Stimulated activated CD8-positive, alpha-beta memory T cell treated with anti-CD3 and anti-CD28 coated beads, Interleukin-7, amount 100 ng/mL, for 24 hours (primary cell): ENCODE results near the gene SNORC.

ENCODE experiments used
- DNase-seq: peaks from one replicate; pipeline ENCODE4 v3.0.0-alpha.2; 2020; ENCODE audit warnings: low read depth

Gene SNORC

DNA sequence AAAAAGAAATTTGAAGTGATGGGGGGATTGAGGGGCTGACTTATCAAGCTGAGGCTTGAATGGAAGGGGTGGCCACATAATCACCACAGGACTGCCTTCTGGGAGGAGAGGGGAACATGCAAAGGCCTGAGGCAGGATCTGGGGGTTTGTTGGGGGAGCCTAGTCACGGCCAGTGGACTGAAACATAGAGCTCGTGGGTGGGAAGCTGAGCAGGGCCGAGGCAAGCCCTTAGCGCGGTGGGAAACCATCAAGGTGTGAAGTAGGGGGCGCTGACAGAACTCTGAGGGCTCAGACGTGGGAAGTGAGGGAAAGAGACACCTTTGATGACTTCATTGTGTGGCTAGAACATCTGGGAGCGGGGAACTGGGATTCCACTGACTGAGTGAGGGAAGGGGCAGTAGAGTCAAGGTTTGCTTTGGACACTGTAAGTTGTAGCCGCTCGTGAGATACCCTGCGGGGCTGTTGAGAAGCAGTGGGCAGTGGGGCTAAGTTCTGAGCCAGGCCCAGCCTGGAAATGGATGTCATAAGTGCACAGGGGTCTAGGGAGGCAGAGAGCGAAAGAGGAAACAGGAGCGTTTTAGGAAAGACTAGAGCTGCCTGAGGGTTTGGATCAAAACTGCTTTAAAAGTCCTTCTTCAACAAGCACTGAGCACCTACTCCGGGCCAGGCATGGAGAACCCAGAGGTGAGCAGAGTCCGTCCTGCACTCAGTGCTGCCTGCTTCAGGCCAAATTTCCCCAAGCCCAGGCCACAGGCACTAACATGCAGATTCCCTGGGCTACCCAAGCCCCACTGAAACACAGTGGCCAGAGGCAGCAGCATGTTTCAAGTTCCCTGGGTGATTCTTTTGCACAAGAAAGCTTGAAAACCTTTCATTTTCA lies 686 bp upstream of the SNORC start:
- DNase-seq: no peak

DNA sequence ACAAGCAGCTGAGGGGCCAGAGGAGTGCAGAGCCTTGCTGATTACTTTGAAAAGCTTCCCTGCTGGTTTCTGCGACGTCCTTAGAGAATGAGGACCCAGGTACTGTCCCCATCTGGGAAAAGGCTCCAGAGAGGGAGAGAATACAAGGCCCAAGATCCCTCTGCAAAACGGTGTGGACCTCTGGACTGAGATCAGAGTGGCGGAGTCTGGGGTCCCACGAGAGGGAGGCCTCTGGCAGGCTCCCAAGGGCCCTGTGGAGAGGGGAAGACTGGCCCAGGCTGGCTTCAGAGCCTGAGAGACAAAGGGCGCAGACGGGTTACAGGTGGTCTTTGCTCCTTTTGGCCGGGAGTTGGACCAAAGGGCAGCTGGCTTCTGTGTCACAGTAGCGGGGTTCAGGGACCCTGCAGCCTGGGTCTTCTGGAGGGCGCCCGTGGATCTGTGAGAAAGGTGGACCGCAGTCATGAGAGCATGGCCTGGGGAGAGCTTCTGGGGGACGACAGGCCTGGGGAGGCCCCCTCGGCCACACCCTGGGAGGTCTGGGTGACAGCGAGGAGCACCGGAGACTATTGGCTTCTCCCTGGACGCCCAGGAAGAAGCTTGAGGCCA lies 805 bp downstream of the SNORC start:
- DNase-seq: no peak

DNA sequence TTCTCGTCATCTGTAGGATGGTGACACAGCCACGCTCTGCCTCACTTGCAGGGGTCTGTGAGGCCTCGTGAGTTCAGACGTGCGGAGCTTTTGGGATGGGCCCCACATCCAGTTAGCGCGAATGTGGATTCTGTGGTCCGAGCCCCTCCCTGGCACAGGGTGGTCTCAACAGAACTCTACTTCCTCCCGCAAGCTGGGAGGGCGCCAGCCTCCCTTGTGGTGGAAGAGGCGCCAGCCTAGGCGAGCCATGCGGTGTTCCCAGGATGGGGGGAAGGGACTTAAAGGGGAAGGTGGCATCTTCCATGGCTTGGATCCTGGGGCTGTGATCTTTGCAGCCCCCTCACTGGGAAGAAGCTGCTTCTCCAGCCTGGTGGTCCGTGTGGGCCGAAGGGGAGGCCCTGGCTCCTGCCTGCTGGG lies 1.4 kb downstream of the SNORC start:
- no peak for DNase-seq

DNA sequence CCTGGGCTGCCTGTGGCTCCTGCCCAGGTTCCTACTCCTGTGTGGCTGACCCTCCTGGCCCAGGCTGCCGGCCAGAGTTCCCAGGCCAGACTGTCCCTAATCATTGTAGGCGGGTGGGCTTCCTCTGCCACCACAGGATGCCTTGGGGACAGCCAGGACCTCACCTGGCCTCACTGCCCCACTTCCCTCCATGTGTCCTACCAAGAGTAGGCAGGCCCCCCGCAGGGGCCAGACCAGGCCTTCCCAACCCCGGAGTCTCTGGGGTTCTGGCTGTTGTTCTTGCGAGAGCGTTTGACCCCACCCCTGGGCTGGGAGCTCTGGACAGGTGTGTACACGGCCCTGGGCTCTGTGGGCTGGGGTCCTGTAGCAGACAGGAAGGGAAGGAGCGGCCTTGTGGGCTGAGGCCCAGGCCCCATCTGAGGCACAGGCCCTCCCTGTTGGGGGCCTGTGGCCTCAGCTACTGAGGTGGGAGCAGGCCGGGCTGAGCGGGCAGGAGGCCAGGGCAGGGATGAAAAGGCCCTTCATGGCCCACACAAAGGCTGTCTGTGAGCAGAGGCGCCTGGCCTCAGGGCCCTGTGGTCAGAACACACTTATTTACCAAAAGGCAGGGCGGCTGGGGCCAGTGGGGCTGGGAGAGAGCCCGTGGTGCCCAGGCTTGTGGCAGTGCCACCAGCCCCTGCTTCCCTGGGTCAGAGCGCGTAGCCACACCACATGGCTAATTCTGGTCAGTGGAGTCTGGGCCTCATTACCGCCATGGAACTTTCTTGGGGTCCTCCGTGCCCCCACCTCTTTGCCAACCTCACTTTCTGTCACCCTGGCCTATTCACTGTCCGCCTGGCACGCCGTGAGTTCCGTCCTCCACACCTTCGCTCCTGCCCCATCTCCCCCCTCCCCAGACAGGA lies 2.0 kb downstream of the SNORC start:
- DNase-seq: no peak

DNA sequence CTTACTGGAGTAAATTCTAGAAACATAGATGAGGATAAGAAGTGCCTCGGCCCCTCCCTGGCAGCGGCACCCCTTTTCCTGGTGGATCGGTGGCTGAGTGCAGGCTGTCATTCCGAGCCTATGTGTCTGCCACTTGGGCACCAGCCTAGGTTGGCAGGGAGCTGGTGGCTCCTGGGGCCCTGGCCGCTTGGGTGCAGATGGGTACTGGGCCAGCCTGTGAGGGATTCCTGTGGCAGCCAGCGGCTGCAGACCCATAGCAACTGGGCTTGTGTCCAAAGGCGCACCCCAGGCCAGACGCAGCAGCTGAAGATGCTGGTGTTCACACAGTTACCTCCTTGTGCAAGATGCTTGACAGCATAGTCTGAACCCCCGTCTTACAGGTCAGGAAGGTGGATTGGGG lies 2.8 kb downstream of the SNORC start:
- DNase-seq: no peak

DNA sequence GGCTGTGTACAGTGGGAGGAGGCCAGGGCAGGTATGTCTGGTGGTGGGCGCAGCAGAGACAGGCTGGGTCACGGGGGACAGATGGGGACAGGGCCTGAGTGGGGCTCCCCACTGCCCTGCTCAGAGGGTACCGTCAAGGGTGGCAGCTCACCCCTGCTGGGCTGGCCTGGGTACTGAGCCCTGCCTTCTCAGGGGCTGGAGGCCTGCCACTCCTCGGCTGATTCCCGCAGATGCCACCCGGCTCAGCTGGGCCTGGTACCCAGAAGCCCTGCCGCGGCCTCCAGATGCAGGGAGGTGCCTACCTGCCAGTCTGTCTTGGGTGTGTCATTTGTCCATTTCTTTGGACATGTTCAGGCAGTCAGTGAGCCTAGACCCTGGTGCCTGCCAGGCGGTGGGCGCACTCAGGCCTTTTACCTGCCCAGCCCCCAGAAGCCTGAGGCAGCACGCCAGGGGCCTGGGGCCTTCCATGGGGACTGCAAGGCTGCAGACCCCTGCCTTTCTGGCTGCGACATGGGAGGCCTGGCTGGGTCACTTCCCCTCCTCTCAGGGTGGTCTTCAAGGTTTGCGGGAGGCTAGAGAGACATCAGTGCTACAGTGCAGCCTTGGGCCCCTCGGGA lies 3.3 kb downstream of the SNORC start:
- DNase-seq: no peak

DNA sequence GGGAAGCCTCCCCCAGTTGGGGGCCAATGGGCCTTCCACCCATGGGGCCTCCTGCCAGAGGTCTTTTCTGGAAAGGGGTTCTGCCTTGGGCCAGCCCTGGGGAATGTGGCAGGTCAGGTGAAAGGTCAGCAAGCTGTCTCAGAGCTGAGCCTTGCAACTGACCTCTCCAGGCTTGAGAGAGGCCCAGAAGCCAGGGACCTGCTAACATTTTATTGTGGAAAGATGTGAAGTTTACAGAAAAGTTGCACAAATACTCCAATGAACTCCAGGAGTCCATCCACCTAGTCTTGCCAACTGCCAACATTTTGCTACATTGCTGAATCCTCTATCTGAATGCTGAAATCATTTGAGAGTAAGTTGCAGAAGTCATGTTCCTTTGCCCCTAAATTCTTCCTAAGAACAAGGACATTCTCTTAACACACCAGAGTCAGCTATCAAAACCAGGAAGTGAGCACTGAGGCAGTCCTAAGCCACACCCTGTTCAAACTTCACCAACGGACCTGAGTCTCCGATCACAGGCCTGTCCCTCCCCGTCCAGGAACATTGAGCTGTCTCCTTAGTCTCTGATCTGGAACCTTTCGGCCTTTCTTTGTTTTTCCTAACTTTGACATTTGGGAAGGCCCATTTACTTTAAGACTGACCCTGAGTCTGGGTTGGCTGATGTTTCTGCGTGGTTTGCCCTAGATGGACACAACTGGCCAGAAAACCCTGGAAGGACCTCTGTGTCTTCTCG lies 4.0 kb downstream of the SNORC start:
- DNase-seq: no peak

DNA sequence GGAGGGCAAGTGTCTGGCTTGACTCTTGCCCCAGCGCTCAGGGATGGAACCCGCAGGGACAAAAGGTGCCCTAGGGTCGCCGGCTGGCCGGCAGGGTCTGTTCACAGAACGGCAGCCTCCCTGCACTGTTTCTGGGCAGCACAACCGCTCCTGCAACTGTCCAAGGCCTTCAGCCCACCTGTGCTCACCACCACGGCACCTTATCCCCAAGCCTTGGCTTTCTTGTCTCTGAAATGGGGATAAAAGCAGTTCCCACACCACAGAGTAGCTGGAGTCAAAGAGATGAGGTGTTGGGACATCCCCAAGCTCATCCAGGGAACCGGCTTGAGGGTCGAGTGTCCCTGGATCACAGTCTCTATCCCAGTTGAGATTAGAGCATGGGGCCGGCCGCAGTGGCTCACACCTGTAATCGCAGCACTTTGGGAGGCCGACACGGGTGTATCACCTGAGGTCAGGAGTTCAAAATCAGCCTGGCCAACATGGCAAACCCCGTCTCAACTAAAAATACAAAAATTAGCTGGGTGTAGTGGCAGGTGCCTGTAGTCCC lies 4.7 kb downstream of the SNORC start:
- no peak for DNase-seq

DNA sequence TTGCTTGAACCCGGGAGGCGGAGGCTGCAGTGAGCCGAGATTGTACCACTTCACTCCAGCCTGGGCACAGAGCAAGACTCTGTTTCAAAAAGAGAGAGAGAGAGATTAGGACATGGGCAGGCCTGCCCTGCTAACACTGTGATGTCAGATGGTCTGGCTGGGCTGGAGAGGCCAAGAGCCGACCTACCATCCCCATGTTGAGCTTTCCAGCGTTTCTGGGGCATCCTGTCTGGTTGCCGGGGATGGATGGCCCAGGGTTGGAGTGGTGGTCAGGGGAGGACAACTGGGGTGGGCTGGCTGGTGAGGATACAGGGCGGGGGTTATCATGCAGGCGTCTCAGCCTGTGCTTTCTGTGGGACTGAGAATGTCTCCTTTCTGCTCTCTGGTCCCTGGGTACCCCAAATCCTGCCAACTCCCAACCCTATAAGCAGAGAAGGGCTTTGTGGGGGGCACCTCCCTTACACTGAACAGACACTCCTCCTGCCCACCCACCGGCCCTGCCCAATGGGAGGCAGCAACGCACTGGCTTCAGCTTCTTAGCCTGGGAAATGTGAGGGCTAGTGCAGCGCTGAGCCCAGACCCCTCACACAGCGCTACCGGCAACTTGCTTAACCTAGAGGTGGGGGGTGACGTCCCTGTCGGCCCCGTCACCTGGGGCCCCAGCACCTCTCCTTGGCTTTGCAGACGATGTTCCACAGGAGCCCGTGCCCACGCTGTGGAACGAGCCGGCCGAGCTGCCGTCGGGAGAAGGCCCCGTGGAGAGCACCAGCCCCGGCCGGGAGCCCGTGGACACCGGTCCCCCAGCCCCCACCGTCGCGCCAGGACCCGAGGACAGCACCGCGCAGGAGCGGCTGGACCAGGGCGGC lies 5.4 kb downstream of the SNORC start:
- no peak for DNase-seq

DNA sequence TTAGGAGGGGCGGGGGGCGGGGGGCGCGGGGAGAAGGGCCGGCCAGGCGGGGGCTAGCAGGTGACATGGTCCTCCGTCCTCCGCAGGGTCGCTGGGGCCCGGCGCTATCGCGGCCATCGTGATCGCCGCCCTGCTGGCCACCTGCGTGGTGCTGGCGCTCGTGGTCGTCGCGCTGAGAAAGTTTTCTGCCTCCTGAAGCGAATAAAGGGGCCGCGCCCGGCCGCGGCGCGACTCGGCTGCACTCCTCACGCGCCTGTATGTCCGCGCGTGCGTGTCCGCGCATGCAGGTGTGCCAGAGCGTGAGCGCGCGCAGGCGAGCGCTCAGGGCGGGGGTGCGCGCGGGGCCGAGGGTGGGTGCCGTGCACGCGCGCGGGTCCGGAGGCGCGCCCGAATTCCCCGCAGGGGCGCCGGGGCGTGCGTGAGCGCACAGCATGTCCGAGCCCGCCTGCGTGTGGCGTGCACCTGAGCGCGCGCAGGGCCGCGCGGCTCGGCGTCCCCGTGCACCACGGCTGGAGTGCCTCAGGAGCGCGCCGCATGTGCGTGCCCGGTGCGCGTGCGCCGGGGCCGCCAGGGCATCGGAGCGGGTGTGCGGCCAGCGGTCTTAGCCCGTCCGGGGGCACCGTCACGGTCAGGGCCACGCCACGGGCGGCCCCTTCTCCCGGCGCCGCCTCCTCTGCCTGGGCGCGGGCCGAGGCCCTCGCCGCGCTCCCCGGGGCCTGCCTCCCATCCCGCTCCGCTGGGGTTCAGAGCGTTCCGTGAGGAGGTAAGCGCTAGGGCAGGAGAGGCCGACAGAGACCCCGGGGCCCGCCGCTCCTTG lies 6.3 kb downstream of the SNORC start:
- no peak for DNase-seq

DNA sequence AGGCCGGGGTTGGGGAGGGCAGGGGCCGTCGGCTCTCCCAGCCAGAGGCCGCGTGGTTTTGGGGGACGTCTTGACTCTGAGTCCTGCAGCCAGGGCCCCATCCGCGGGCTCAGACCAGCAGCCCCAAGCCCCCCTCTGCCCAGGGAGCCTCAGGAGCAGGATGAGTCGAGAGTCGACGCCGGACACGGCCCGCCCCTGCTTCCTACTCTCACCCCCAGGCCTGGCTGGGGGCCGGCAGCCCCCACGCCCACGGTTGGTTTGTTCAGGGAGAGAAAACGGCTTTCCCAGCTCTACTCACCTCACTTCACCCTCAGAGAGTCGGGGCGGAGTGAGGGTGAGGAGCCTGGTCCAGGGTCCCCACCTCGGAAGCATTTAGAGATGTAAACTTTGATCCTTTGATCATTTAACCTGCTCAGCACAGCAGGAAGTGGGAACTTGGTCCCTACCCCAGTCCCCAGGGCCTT lies 6.9 kb downstream of the SNORC start:
- DNase-seq: no peak

DNA sequence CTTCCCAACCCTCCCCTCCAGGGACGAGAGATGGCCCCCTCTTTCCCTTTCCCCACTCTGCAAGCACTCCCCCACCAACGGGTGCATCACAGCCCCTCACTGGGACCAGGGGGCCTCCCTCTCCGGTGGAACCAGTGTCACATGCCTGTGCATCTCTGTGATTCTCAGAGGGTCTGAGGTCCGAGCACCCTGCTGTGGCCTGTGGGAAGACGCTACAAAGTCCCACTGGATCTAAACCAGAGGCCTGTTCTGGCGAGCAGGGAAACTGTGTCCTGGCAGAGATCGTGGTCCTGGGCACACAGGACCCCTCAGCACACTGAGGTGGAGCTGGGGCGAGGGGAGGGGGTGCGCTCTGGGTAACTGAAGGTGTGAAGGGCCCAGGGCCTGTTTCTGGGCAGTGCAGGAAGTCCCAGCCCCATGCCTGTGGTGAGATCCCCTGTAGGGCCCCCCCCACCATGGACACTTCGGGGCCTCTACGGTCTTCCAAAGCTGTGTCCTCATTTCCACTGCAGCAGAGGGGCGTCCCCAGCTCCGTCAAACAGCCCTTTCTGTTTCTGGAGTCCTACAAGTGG lies 8.0 kb downstream of the SNORC start:
- no peak for DNase-seq

DNA sequence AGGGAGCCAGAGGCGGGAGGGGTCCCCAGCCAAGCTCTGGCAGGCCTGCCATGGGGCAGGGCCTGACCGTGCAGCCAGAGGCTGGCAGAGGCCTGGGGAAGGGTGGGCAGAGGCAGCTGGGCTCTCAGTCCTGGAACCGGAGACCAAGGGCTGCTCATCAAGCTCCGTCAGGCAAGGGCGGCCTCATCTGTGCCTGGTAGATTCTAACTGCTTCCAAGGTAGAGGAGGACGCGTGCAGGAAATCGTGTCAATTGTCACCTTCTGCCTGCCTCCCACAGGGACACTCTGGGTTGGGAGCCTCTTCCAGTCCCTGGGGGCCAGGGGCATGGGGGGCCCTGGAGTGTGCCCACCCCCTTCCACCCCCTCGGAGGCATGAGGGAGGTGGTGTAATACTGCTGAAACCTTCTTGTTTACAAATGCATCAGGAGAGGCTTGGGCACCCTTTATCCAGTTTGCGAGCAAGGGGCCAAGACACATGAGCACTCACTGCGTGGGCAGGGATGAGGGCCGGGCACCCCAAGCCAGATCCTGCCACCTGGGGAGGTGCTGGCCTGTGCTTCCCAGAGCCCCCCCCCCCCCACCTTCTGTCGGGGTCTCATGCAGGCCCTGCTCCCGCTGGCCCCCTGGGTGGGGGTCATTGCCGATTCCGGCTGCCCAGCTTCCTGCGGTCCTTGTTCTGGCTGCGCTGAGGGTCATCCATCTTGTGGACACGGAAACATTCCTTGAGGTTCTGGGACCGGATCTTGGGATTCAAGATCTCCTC lies 9.0 kb downstream of the SNORC start:
- no peak for DNase-seq

DNA sequence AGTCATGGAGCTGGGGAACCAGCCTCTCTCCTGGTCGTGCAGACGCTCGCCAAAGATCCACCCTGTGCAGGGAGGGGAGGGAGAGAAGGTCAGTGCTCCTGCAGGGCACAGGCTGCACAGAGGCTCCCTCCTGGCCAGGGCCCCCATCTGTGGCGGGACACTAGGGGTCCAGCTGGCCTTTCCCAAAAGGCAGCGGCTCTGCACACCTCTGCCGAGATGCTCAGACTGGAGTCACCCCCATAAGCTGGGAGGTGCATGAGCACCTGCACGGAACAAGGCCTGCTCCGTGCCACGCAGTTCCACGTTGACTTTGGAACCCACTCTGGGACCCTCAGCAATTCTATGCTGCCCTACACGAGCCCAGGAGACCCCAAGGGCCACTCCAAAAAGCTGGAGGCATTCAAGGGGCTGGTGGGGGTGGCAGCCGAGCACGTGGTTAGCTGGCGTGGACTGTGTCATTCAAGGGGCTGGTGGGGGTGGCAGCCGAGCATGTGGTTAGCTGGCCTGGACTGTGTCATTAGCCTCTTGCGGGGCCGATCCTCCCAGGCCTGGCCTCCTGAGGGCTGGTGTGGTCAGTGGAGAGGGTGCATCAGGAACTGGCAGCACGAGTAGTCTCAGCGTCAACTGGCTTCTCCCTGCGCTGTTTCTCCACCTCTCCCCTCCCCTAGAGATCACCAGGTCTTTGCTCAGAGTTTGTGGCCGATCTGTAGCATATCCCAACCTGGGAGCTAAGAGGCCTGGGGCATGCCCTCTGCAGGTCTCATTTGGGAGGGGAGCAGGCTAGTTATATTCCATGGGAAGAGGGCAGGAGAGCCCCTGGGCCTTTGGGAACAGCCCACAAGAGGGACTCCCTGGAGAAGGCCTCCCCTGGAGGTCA lies 9.8 kb downstream of the SNORC start:
- no peak for DNase-seq

DNA sequence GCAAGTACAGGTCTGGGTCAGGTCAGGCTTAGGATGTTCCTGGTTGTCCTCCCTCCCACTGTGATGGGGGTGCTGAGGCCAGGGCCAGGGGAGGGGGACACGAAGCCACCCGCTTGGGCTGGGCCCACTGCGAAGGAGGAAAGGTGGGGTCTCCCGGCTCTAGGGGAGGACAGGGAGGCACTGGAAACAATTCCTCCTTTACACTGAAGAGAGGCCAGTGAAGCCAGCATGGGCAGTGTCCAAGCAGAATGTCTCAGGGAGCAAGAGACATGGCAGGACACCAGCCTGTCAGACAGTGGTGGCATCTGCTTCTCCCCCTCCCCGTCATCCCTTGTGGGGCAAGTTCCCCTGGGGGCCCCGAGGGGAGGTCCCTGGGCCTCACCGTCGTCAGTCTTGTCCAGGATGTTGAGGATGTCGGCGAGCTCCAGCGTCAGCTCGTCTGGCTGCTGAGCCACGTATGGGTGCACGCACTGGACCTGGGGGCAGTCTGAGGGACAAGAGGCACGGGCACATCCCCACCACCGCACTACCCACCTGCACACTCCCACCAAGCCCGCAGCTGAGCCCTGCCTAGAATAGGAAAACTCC lies 10.8 kb downstream of the SNORC start:
- no peak for DNase-seq

DNA sequence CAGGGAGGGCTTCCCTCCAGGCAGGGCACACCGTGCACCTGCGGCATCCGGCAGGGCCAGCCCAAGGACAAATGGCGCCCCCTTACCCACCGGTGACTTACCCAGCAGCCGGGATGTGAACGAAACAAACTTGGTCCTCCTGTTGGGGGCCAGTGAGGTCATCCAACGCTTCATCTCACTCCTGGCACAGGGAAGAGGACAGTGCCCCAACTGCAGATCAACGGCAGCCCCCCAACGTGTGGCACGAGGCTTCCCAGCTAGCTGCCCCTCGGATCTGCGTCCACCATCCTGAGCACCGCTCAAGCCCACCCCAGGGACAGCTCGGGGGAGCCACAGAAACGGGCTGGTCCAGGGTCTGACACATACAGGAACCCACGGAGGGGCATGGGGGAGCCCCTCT lies 12.0 kb downstream of the SNORC start:
- DNase-seq: no peak
